GM19452 (cell line): Measurements from ENCODE around the gene STX10.

Source experiments
- ATAC-seq: cut with Tn5 transposase; IDR thresholded peaks from one replicate; pipeline ENCODE4 v1.9.1; 2021; ENCODE audit not compliant: unreplicated experiment

Gene STX10

DNA sequence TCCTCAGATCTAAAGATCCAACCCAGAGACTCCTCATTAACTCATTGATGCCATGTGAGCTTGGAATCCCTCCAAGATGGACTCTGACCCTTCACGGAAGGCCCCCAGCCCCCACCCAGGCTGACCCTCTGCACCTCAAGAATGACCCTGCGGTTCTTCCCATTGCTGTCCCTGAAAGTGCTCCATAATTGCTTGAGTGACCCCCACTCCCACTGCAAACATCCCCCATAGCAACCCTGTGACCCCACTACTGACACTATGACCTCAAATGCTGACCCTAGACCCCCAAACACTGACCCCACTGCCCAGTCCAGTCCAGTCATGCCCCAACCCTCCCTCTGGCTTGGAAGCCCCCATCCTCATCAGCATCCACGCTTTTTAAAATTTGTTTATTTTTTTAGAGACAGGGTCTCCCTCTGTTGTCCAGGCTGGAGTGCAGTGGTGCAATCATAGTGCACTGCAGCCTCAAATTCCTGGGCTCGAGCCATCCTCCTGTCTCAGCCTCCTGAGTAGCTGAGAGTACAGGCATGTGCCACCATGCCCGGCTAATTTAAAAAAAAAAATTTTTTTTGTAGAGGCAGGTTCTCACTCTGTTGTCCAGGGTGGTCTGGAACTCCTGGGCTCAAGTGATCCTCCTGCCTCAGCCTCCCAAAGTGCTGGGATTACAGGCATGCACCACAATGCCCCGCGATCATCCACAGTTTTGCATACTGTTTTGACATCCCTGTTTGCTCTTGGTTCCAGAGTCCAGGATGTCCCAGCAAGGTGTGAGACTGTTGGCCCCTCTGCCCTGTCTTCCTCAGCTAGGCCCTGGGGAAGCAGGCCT is 48.4 kb downstream of the STX10 start:
- no peak for ATAC-seq

DNA sequence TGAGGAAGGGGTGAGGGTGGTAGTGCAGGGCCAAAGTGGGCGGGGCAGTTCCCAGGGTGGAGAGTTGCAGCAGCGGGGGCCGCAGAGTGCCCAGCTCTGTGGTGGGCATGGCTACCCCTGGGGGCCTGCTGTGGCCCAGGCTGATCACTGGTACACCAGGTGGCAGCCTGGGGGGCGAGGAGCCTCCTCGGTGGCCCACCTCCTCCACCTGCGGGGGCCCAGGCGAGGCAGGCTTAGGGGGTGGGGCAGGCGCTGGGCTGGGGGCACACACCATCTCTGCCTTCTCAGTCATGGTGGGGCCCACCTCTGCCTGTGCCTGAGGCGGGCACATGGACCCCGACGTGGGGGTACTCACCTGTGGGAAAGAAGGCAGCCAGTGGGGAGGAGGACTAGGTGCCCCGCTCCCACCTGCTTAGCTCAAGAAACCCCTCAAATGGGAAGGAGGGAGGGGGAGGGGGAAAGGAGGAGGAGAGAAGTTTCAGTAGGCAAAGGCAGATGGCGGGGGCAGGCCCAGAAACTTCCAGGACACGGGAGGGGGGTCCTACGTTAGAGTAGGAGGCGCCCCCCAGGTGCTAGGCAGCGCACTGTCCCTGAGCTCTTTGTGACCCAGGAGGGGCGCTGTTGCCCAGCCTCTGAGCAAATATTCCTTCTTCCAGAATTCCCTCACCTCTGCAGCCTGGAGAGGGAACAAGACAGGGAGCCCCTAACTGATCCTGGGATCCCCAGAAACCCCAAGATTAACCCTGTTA is 49.2 kb downstream of the STX10 start:
- no peak for ATAC-seq

DNA sequence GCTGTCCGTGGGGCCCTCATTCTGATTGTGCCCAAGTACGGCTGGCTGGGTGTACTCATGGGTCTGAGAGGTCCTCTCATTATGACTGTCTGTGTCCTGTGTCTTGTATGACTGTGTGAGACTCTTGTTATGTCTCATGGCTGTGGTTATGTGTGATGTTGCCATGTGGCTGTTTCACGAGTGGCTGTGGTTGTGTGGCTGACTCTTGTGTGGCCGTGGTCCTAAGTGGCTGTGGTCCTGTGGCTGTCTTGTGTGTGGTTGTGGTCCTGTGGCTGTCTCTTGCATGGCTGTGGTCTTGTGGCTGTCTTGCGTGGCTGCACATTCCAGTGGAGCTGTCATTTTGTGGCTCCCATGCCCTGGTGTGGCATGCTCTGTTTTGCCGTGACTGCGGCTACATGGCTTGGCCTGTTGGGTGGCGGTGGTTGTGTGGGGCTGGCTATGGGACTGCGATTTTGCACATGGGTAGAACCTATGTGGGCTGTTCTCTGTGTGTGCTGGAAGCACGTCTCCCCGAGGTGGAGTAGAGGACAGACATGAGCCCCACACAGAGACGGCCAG is 50.1 kb downstream of the STX10 start:
- no peak for ATAC-seq

DNA sequence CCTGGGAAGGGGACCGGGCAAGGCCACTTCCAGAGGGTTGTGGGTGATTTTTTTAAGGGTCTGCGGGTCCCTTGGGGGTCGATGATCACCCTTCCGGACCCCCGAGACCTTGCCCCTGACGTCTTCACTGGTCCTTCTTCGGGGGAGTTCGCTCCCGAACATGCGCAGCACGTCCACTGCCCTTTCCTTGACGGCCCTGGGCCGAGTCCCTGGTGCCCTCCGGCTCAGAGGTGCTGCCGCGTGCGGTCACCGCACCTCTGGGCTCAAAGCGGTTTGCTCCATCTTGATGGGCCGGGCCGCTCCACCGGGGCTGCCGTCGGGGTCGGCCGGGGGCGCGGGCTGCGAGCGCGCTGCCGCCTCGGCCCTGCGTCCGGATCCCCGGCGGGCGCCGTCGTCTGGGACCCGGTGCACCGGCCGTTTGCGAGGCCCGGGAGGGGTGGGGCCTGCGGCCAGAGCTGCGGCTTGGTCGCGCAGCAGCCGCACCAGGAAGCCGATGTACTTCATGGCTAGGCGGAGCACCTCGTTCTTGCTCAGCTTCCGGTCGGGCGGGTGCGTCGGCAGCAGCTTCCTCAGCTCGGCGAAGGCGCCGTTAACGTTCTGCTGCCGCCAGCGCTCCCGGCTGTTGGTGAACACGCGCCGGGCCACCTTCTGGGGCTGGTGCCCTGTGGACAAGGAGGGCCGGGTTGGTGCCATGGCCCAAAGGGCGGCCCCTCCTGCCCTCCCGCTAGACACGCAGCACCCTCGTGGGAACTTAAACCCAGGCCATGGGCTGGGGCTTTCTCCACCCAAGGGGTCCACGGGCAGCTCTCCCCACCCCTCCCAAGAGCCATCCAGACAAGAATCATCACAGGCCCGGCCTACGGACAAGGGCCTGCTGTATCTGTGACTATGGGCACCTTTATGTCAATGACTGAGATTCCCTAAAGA is 50.8 kb downstream of the STX10 start:
- no peak for ATAC-seq

DNA sequence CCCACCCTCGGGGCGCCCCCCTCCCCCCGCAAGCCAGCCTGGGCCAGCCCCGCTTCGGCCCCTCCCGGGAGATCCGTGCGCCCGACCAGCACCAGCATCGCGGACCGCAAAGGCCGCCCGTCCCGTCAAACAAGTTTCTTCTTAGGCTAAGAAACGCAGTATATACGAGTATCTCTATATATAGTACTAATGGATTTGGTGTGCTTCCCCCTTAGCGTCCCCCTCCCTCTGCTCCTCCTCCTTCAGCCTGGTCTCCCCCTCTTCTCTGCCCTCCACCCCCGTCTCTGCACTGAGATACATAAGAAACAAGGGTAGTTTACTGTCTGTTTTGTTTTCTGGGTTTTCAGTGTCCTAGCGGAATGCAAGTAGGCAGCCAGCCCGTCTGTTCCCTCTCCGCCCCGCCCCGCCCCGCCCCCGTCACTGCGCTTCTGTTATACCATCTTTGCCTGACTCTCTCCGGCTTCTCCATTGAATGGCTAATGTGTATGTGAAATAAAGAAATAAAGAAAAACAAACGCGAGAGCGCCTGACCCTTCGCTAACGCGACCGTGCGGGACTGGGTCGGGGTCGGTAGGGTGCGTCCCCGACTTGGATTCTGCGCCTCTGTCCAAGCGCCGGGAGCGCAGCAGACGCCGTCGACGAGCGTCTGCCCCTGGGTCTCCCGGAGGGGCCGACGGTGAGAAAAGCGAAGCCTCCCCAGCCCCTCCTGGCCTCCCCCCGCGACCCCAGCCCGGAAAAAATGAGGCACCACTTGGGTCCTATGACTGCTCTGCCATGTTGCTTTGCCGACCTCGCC is 51.7 kb downstream of the STX10 start:
- no peak for ATAC-seq

DNA sequence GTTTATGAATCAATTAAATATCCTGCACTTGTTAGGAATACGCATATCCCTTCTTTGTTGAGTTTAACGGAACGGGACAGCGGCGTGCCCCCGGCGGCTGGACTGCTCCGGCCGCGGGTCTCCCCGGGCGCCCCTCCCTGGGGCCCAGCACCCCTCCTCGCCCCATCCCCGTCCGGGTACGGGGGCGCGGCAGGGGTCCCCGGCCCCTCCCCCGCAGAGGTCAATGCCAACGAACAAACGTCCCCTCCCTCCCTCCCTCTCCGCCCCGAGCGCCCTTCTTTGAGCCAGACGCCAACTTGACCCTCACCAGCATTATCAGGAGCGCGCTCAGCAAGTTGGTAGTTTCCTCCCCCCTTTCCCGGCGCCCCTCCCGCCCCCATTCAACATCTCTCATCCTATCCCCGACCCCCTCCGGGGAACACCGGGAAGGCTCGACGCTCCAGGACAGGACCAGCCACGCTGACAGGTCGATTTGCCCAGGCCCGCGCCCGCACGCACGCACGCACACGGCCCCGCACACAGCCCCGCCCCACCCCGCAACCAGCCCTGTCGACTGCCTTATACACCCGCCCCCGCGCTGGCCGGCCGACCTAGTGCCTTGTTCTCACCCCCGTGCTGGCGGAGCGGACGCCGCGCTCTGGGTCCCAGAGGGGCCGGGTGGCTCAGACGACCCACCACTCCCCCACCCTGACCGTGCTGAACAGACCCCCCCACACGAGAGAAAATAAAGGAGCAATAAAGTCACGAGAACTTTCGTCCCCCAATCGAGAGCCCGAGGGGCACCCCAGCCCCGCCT is 52.5 kb downstream of the STX10 start:
- ATAC-seq = no peak

DNA sequence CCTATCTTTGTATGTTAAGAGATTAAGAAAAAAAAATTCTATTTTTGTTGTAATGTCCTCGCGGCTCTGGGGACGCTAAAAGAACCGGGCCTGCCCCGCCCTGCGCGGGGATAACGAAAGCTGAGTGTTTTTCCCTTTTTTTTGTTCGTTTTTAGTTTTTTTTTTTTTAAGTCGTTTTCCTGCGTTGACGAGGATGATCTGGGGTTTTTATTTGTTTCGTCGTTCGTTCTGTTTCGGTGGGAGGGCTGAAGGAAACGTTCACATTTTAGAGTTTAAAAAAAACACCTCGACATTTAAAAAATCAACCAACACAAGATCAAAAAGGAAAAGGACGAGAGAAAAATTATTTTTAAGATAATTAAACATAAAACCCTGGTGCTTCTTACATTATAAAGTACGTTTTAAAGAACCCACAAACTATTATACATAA is 53.1 kb downstream of the STX10 start:
- no peak for ATAC-seq

DNA sequence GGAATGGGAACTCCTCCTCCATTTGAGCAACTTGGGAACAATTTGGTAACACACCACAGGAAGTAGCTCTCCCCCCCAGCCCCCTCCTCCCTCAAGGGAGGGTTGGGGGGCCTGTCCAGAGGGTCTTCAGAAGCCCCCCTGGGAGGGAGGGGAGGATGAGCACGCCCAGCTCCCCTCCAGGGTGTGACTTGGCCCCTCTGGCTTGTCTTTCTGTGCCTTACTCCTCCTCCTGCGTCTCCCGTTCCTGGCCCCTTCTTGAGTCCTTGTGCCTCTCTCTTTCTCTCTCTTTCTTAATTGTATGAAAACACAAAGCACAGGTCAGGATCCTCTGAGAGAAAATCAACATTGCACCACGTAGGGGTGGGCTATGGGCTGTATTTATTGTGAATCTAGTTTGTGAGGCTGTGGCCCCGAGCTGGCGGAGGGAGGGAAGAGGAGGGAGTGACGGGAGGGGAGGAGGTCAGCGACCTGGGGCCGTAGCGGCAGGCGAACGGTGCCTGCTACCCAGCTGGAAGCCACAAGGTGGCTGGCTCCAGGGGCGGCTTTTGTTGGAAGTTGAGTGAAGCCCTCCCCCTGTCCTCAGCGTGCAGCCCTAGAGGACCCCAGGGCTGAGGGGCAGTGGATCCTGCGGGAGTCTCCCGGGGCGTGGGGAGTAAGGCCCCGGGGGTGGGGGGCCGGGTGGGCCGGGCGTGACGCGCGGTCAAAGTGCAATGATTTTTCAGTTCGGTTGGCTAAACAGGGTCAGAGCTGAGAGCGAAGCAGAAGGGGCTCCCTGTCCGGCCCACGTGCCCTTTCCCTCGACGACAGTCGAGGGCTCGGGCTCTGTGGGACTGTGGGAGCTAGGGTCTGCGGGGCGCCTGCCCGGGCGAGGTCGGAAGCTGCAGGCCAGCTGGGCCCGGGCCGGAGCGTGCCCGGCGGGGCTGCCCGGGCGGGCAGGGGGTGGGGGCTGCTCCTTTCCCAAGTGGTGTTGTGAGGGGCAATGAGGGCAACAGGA is 53.9 kb downstream of the STX10 start:
- ATAC-seq = no peak

DNA sequence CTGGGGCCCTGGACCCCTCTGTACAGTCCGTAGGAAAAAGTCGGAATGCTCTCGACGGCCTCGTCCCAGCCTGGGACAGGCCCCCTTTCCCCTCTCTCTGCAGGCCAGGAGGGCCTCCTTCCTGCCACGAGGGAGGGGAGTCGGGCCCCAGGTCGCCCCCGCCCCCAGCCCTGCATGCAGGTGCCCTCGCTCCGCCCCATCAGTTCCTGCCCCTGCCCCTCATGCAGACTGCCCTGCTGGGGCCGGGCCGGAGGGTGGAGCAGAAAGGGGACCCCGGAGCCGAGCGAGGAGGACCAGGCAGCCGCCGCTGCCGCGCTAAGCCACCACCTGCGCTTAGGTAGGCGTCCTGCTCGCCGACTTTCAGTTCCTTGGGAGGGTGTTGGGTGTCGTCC is 54.8 kb downstream of the STX10 start:
- ATAC-seq = no peak

DNA sequence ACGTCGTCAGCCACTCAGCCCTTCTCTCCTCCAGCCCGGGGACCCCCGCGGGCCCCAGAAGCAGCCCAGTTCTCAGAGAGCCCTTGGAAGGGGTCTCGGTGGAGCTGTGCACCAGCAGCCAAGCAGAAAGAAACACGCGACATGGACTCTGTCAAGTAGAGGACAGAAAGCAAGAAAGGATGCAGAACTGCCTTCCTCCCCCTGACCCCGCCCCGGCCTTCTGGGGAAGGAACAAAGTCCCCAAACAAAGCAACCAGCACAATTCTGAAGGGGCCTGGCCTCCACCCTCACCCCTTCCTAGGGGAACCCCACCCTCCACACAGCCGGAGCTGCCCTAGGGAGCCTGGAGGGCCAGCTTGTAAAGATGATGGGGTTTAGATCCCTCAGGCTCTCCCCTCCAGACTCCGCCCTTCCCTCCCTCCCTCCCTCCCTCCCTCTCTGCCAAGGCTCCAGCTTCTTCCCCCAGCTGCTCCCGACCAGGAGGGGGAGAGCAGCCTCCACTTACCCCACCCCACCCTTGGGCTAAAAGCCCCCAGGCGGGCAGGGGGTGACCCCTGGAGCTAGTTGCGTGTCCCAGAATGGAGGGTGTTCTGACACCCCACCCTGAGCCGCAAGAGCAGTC is 55.3 kb downstream of the STX10 start:
- no peak for ATAC-seq

DNA sequence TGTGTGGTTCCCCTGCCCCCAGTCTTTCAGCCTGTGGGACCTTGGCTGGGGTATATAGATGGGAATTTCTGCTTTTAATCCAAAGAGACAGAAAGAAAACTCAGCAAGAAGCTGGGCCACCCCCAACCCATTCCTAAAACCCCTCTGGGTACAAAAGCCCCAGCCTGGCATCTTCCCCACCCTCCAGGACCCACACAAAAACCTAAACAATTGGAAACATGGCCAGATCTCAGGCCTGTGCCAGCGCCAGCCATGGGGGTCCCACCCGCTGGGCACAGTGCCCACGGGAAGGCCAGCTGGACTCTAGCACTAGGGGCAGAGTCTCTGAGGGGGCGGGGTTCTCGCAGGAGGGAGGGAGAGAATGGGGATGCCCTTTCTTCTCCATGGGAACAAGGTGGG is 56.1 kb downstream of the STX10 start:
- no peak for ATAC-seq
